ENCODE data around the gene IL21R. TPM values are rescaled to one million over a fixed set of nuclear protein-coding genes. Genes with fewer than 3 reads are reported as not detected.

The IL21R gene
- total RNA-seq, 1 donor from 2014 or later, result 0.98 TPM

GRCh38 chr16:27368358-27368722 lies 33.6 kb upstream of the IL21R start:
- no peak overlapping the region for H3K4me3 ChIP-seq
- DNase-seq (ENCODE audit: extremely low spot score in 2 of 2), result no peak
- H3K4me1 ChIP-seq, result peaks cover 17% of the 10 kb centered on the region
- peaks cover 0 to 3% of the 10 kb centered on the region in 2 donors for H3K36me3 ChIP-seq
- peak in 1 of 3 experiments; percentile 20 for TF ChIP-seq CTCF (IDR thresholded peaks at IDR 0.05)
- TF ChIP-seq POLR2A (IDR thresholded peaks at IDR 0.05), result no peak
- no peak for TF ChIP-seq POLR2AphosphoS5 (IDR thresholded peaks at IDR 0.05; ENCODE audit: insufficient read depth in 1 of 2, low read depth in 1 of 2)
- peaks cover 3% of the 10 kb centered on the region for H3K9me3 ChIP-seq
- intact Hi-C loops (cut with DNase I), result loop anchor here (1.0 to 5.0 kb wide), 3 partner anchors 56 to 189 kb away; partner anchors contain the start of gene IL4R
- no peaks in the 10 kb centered on the region for H3K27me3 ChIP-seq
- H3K27ac ChIP-seq, result no peak overlapping the region

GRCh38 chr16:27369806-27370205 lies 32.2 kb upstream of the IL21R start:
- TF ChIP-seq CTCF (IDR thresholded peaks at IDR 0.05), result no peak
- no peak for TF ChIP-seq POLR2AphosphoS5 (IDR thresholded peaks at IDR 0.05; ENCODE audit: insufficient read depth in 1 of 2, low read depth in 1 of 2)
- no peak for TF ChIP-seq POLR2A (IDR thresholded peaks at IDR 0.05)
- DNase-seq (ENCODE audit: extremely low spot score in 2 of 2), result no peak

GRCh38 chr16:27370318-27370717 lies 31.7 kb upstream of the IL21R start:
- TF ChIP-seq POLR2AphosphoS5 (IDR thresholded peaks at IDR 0.05; ENCODE audit: insufficient read depth in 1 of 2, low read depth in 1 of 2) (no peak), POLR2A (IDR thresholded peaks at IDR 0.05) (no peak), CTCF (IDR thresholded peaks at IDR 0.05) (no peak)
- Histone ChIP-seq H3K36me3 (no peaks in the 10 kb centered on the region), H3K4me3 (no peak overlapping the region), H3K27ac (no peak overlapping the region), H3K9me3 (peaks cover 3% of the 10 kb centered on the region), H3K4me1 (peaks cover 12% of the 10 kb centered on the region), H3K27me3 (no peaks in the 10 kb centered on the region)
- no peak for DNase-seq (ENCODE audit: extremely low spot score in 2 of 2)
- intact Hi-C loops (cut with DNase I), result no loop called here

More at GRCh38 chr16:27369806-27370205, 32.2 kb upstream of the IL21R start:
- Histone ChIP-seq H3K36me3 (no peaks in the 10 kb centered on the region), H3K4me3 (no peak overlapping the region), H3K4me1 (peaks cover 12% of the 10 kb centered on the region), H3K27ac (no peak overlapping the region), H3K27me3 (no peaks in the 10 kb centered on the region), H3K9me3 (peaks cover 3% of the 10 kb centered on the region)
- intact Hi-C loops (cut with DNase I), result loop anchor here (5.0 kb wide), 2 partner anchors 58 to 133 kb away; partner anchors contain the start of gene IL4R

- H3K4me1 ChIP-seq, result no peaks in the 10 kb centered on the region
- H3K27ac ChIP-seq, result no peak overlapping the region
- peaks cover 3% of the 10 kb centered on the region for H3K9me3 ChIP-seq
- no peak overlapping the region for H3K4me3 ChIP-seq
- no peaks in the 10 kb centered on the region for H3K27me3 ChIP-seq
- no peak for TF ChIP-seq CTCF (IDR thresholded peaks at IDR 0.05)
- TF ChIP-seq POLR2AphosphoS5 (IDR thresholded peaks at IDR 0.05; ENCODE audit: insufficient read depth in 1 of 2, low read depth in 1 of 2), result no peak
- TF ChIP-seq POLR2A (IDR thresholded peaks at IDR 0.05), result no peak
- intact Hi-C loops (cut with DNase I), result no loop called here
- H3K36me3 ChIP-seq, result no peaks in the 10 kb centered on the region
- peak in 1 of 2 donors; percentile 40 for DNase-seq (ENCODE audit: extremely low spot score in 2 of 2)
These were observed 28.7 kb upstream of the IL21R start for GRCh38 chr16:27373312-27373711.

- no peak overlapping the region for H3K4me3 ChIP-seq
- intact Hi-C loops (cut with DNase I), result no loop called here
- H3K4me1 ChIP-seq, result no peaks in the 10 kb centered on the region
- H3K9me3 ChIP-seq, result peaks cover 3% of the 10 kb centered on the region
- TF ChIP-seq POLR2A (IDR thresholded peaks at IDR 0.05), result no peak
- no peak for TF ChIP-seq POLR2AphosphoS5 (IDR thresholded peaks at IDR 0.05; ENCODE audit: insufficient read depth in 1 of 2, low read depth in 1 of 2)
- TF ChIP-seq CTCF (IDR thresholded peaks at IDR 0.05), result no peak
- peak in 1 of 2 donors; percentile 71 for DNase-seq (ENCODE audit: extremely low spot score in 2 of 2)
- H3K36me3 ChIP-seq, result no peaks in the 10 kb centered on the region
- H3K27ac ChIP-seq, result no peak overlapping the region
- H3K27me3 ChIP-seq, result no peaks in the 10 kb centered on the region
These were observed 27.7 kb upstream of the IL21R start for GRCh38 chr16:27374221-27374803.

Data from vagina (tissue), 2 donors.